ENCODE results near the gene CATSPERZ. TPM values are rescaled to one million over a fixed set of nuclear protein-coding genes. Genes with fewer than 3 reads are reported as not detected.
A peak's percentile ranks its signal among the peaks of the same experiment; 100 is the strongest.

CATSPERZ gene
- total and polyA plus RNA-seq, 4 donors, result 0.50 to 1.6 (median 1.0) TPM

GRCh38 chr11:64291752-64292459 lies 8.3 kb upstream of the CATSPERZ start:
- peaks cover 29% of the 10 kb centered on the region for H3K36me3 ChIP-seq (ENCODE audit: control insufficient read depth, insufficient read depth, low read length)
- under 1% methylated on average over 96 of the region's 96 CpGs for WGBS (ENCODE audit: insufficient coverage)
- H3K27me3 ChIP-seq (ENCODE audit: control insufficient read depth, insufficient read depth, low read length), result peaks cover 51% of the 10 kb centered on the region
- peaks cover 50% of the 10 kb centered on the region for H3K4me1 ChIP-seq (ENCODE audit: control insufficient read depth, insufficient read depth, low read length)
- H3K27ac ChIP-seq (ENCODE audit: low read depth, low read length), result no peak overlapping the region
- peak in 2 of 6 donors; percentile 77 to 82 for DNase-seq (ENCODE audit: low read depth in 4 of 6, low spot score in 6 of 6)
- H3K4me3 ChIP-seq (ENCODE audit: low read depth, low read length), result peak overlapping the region; percentile 20
- H3K9me3 ChIP-seq (ENCODE audit: control insufficient read depth, insufficient read depth, low read length), result no peaks in the 10 kb centered on the region

GRCh38 chr11:64292460-64293254 lies 7.5 kb upstream of the CATSPERZ start:
- peak overlapping the region; percentile 20 for H3K4me3 ChIP-seq (ENCODE audit: low read depth, low read length)
- 23% methylated on average over 30 of the region's 42 CpGs for WGBS (ENCODE audit: insufficient coverage)
- H3K36me3 ChIP-seq (ENCODE audit: control insufficient read depth, insufficient read depth, low read length), result peaks cover 25% of the 10 kb centered on the region
- DNase-seq (ENCODE audit: low read depth in 4 of 6, low spot score in 6 of 6), result peak in 1 of 6 donors; percentile 25
- peaks cover 59% of the 10 kb centered on the region for H3K27me3 ChIP-seq (ENCODE audit: control insufficient read depth, insufficient read depth, low read length)
- H3K27ac ChIP-seq (ENCODE audit: low read depth, low read length), result no peak overlapping the region
- H3K4me1 ChIP-seq (ENCODE audit: control insufficient read depth, insufficient read depth, low read length), result peaks cover 48% of the 10 kb centered on the region
- no peaks in the 10 kb centered on the region for H3K9me3 ChIP-seq (ENCODE audit: control insufficient read depth, insufficient read depth, low read length)

- H3K9me3 ChIP-seq (ENCODE audit: control insufficient read depth, insufficient read depth, low read length), result no peaks in the 10 kb centered on the region
- peaks cover 10% of the 10 kb centered on the region for H3K36me3 ChIP-seq (ENCODE audit: control insufficient read depth, insufficient read depth, low read length)
- H3K27me3 ChIP-seq (ENCODE audit: control insufficient read depth, insufficient read depth, low read length), result peaks cover 80% of the 10 kb centered on the region
- H3K4me3 ChIP-seq (ENCODE audit: low read depth, low read length), result no peak overlapping the region
- H3K4me1 ChIP-seq (ENCODE audit: control insufficient read depth, insufficient read depth, low read length), result peaks cover 57% of the 10 kb centered on the region
- DNase-seq (ENCODE audit: low read depth in 4 of 6, low spot score in 6 of 6), result peak in 1 of 6 donors; percentile 32
- H3K27ac ChIP-seq (ENCODE audit: low read depth, low read length), result no peak overlapping the region
- WGBS (ENCODE audit: insufficient coverage), result 54% methylated on average over 2 of the region's 3 CpGs
Observed at GRCh38 chr11:64294774-64295173, 5.4 kb upstream of the CATSPERZ start.

- peaks cover 83% of the 10 kb centered on the region for H3K27me3 ChIP-seq (ENCODE audit: control insufficient read depth, insufficient read depth, low read length)
- peaks cover 10% of the 10 kb centered on the region for H3K36me3 ChIP-seq (ENCODE audit: control insufficient read depth, insufficient read depth, low read length)
- no CpG with 5 or more reads among the region's 4 CpGs for WGBS (ENCODE audit: insufficient coverage)
- H3K9me3 ChIP-seq (ENCODE audit: control insufficient read depth, insufficient read depth, low read length), result no peaks in the 10 kb centered on the region
- DNase-seq (ENCODE audit: low read depth in 4 of 6, low spot score in 6 of 6), result no peak
- peaks cover 65% of the 10 kb centered on the region for H3K4me1 ChIP-seq (ENCODE audit: control insufficient read depth, insufficient read depth, low read length)
- no peak overlapping the region for H3K4me3 ChIP-seq (ENCODE audit: low read depth, low read length)
- no peak overlapping the region for H3K27ac ChIP-seq (ENCODE audit: low read depth, low read length)
Observed at GRCh38 chr11:64295760-64296159, 4.4 kb upstream of the CATSPERZ start.

- WGBS (ENCODE audit: insufficient coverage), result 33% methylated on average over 1 of the region's 1 CpG
- Histone ChIP-seq H3K27ac (ENCODE audit: low read depth, low read length) (no peak overlapping the region), H3K4me3 (ENCODE audit: low read depth, low read length) (no peak overlapping the region), H3K4me1 (ENCODE audit: control insufficient read depth, insufficient read depth, low read length) (peaks cover 65% of the 10 kb centered on the region), H3K9me3 (ENCODE audit: control insufficient read depth, insufficient read depth, low read length) (no peaks in the 10 kb centered on the region), H3K36me3 (ENCODE audit: control insufficient read depth, insufficient read depth, low read length) (peaks cover 8% of the 10 kb centered on the region), H3K27me3 (ENCODE audit: control insufficient read depth, insufficient read depth, low read length) (peaks cover 82% of the 10 kb centered on the region)
- no peak for DNase-seq (ENCODE audit: low read depth in 4 of 6, low spot score in 6 of 6)
Observed at GRCh38 chr11:64296236-64296635, 3.9 kb upstream of the CATSPERZ start.

- no peak overlapping the region for H3K4me3 ChIP-seq (ENCODE audit: low read depth, low read length)
- WGBS (ENCODE audit: insufficient coverage), result 23% methylated on average over 28 of the region's 34 CpGs
- no peaks in the 10 kb centered on the region for H3K9me3 ChIP-seq (ENCODE audit: control insufficient read depth, insufficient read depth, low read length)
- no peak for DNase-seq (ENCODE audit: low read depth in 4 of 6, low spot score in 6 of 6)
- H3K36me3 ChIP-seq (ENCODE audit: control insufficient read depth, insufficient read depth, low read length), result peaks cover 8% of the 10 kb centered on the region
- no peak overlapping the region for H3K27ac ChIP-seq (ENCODE audit: low read depth, low read length)
- H3K4me1 ChIP-seq (ENCODE audit: control insufficient read depth, insufficient read depth, low read length), result peaks cover 68% of the 10 kb centered on the region
- H3K27me3 ChIP-seq (ENCODE audit: control insufficient read depth, insufficient read depth, low read length), result peaks cover 89% of the 10 kb centered on the region
Observed at GRCh38 chr11:64296830-64297698, 3.1 kb upstream of the CATSPERZ start.

- DNase-seq (ENCODE audit: low read depth in 4 of 6, low spot score in 6 of 6), result no peak
- Histone ChIP-seq H3K27me3 (ENCODE audit: control insufficient read depth, insufficient read depth, low read length) (peaks cover 83% of the 10 kb centered on the region), H3K36me3 (ENCODE audit: control insufficient read depth, insufficient read depth, low read length) (peaks cover 8% of the 10 kb centered on the region), H3K9me3 (ENCODE audit: control insufficient read depth, insufficient read depth, low read length) (no peaks in the 10 kb centered on the region), H3K27ac (ENCODE audit: low read depth, low read length) (no peak overlapping the region), H3K4me1 (ENCODE audit: control insufficient read depth, insufficient read depth, low read length) (peaks cover 62% of the 10 kb centered on the region), H3K4me3 (ENCODE audit: low read depth, low read length) (no peak overlapping the region)
- WGBS (ENCODE audit: insufficient coverage), result 44% methylated on average over 18 of the region's 18 CpGs
Observed at GRCh38 chr11:64297699-64298358, 2.3 kb upstream of the CATSPERZ start.

- peaks cover 77% of the 10 kb centered on the region for H3K27me3 ChIP-seq (ENCODE audit: control insufficient read depth, insufficient read depth, low read length)
- peak in 2 of 6 donors; percentile 43 to 78 for DNase-seq (ENCODE audit: low read depth in 4 of 6, low spot score in 6 of 6)
- H3K4me3 ChIP-seq (ENCODE audit: low read depth, low read length), result no peak overlapping the region
- peaks cover 8% of the 10 kb centered on the region for H3K36me3 ChIP-seq (ENCODE audit: control insufficient read depth, insufficient read depth, low read length)
- no peak overlapping the region for H3K27ac ChIP-seq (ENCODE audit: low read depth, low read length)
- H3K9me3 ChIP-seq (ENCODE audit: control insufficient read depth, insufficient read depth, low read length), result no peaks in the 10 kb centered on the region
- 10% methylated on average over 58 of the region's 60 CpGs for WGBS (ENCODE audit: insufficient coverage)
- H3K4me1 ChIP-seq (ENCODE audit: control insufficient read depth, insufficient read depth, low read length), result peaks cover 58% of the 10 kb centered on the region
Observed at GRCh38 chr11:64298966-64299846, 952 bp upstream of the CATSPERZ start.
